H1 (cell line): ENCODE measurements around the gene STK40. TPM values are rescaled to one million over a fixed set of nuclear protein-coding genes. Genes with fewer than 3 reads are reported as not detected.

Experiments
- CTCF ChIA-PET: fragments of 300-600 bp; sonication (Branson Sonifier 250); formaldehyde crosslinking; loops from one replicate; lab custom pipeline; 2021; ENCODE audit not compliant: partially characterized antibody; lab: Charles Lee
- POLR2A ChIA-PET: fragments of 300-600 bp; sonication (Branson Sonifier 250); formaldehyde crosslinking; loops from one replicate; lab custom pipeline; 2021; ENCODE audit warnings: inconsistent platforms; ENCODE audit not compliant: partially characterized antibody; lab: Charles Lee
- DNase-seq, 2 experiments: peaks; one replicate each; pipeline versions ENCODE4 v3.0.0 to v3.0.0-alpha.2; 2010 to 2022; ENCODE audit warnings: low spot score in 2 of 2, low read depth in 1 of 2, mixed read lengths in 1 of 2
- FAIRE-seq: peaks from 2 replicates; lab custom pipeline; 2011; peaks lifted over from hg19 to GRCh38; lab: Jason Lieb, UNC
- H2AFZ ChIP-seq: 2 replicates; pipeline ENCODE4 v1.8.1; 2012; ENCODE audit warnings: low read length, inconsistent platforms
- H2AK5ac ChIP-seq: 2 replicates; pipeline ENCODE4 v1.6.1; 2013; ENCODE audit warnings: low read depth, low read length
- H2BK120ac ChIP-seq: replicated peaks from 2 replicates; pipeline ENCODE3; 2013; ENCODE audit warnings: low read depth, low read length, inconsistent platforms
- H2BK12ac ChIP-seq: 2 replicates; pipeline ENCODE4 v1.6.1; 2013; ENCODE audit warnings: low read depth, low read length
- H2BK15ac ChIP-seq: 2 replicates; pipeline ENCODE4 v1.6.1; 2013; ENCODE audit warnings: low read length
- H2BK20ac ChIP-seq: 2 replicates; pipeline ENCODE4 v1.6.1; 2013; ENCODE audit warnings: low read length
- H2BK5ac ChIP-seq: 2 replicates; pipeline ENCODE4 v1.6.1; 2013; ENCODE audit warnings: low read depth, low read length
- H3K14ac ChIP-seq: 2 replicates; pipeline ENCODE4 v1.6.1; 2013; ENCODE audit warnings: inconsistent platforms; ENCODE audit not compliant: insufficient read length
- H3K18ac ChIP-seq: 2 replicates; pipeline ENCODE4 v1.6.1; 2013; ENCODE audit warnings: low read length; ENCODE audit errors: extremely low read depth
- H3K23ac ChIP-seq: 2 replicates; pipeline ENCODE4 v1.6.1; 2013; ENCODE audit warnings: inconsistent platforms; ENCODE audit not compliant: insufficient read length
- H3K23me2 ChIP-seq: 2 replicates; pipeline ENCODE4 v1.6.1; 2013; ENCODE audit warnings: low read depth, low read length
- H3K27ac ChIP-seq: 2 replicates; pipeline ENCODE4 v1.6.1; 2011; ENCODE audit warnings: low read depth, low read length, inconsistent platforms
- H3K27me3 ChIP-seq, 4 experiments: replicated peaks in 1 of 4; 1 replicate in 1 of 4; 2 replicates in 3 of 4; pipeline versions ENCODE4 v1.6.1 to v1.8.1; 2011 to 2013; ENCODE audit warnings: low read length in 3 of 4, mild to moderate bottlenecking in 3 of 4, inconsistent platforms in 2 of 4, mixed read lengths in 2 of 4, moderate library complexity in 1 of 4; ENCODE audit not compliant: control insufficient read depth in 3 of 4, insufficient read depth in 3 of 4; ENCODE audit errors: extremely low read depth in 1 of 4
- H3K36me3 ChIP-seq, 4 experiments: 2 replicates each; pipeline versions ENCODE4 v1.6.1 to v1.8.1; 2011 to 2013; ENCODE audit warnings: mild to moderate bottlenecking in 4 of 4, low read length in 3 of 4, moderate library complexity in 2 of 4, control low read depth in 1 of 4, inconsistent platforms in 1 of 4; ENCODE audit not compliant: insufficient read depth in 4 of 4, control insufficient read depth in 2 of 4
- H3K4ac ChIP-seq: replicated peaks from 2 replicates; pipeline ENCODE3; 2013; ENCODE audit warnings: low read length, low read depth, mixed read lengths, inconsistent platforms; ENCODE audit not compliant: insufficient read length
- H3K4me1 ChIP-seq, 4 experiments: replicated peaks in 1 of 4; 1 replicate in 1 of 4; 2 replicates in 3 of 4; pipeline versions ENCODE4 v1.6.1 to v1.8.1; 2011 to 2013; ENCODE audit warnings: low read length in 3 of 4, inconsistent platforms in 2 of 4, mixed read lengths in 1 of 4; ENCODE audit not compliant: insufficient read depth in 4 of 4, control insufficient read depth in 3 of 4
- H3K4me2 ChIP-seq, 2 experiments: 2 replicates each; pipeline versions ENCODE4 v1.6.1 to v1.8.1; 2011 to 2013; ENCODE audit warnings: low read depth in 2 of 2, low read length in 2 of 2, control low read depth in 1 of 2, inconsistent platforms in 1 of 2, mild to moderate bottlenecking in 1 of 2; ENCODE audit not compliant: insufficient read depth in 1 of 2
- H3K4me3 ChIP-seq, 4 experiments: fragments of 200-600, 300-600 bp in 1 of 4; sonication (generic), shearing (Covaris generic), sonication (Bioruptor Twin) in 1 of 4; 2 replicates each; pipeline versions ENCODE4 v1.5.1 to v1.8.1; 2011 to 2016; ENCODE audit warnings: low read length in 4 of 4, low read depth in 3 of 4, control low read depth in 2 of 4, inconsistent platforms in 2 of 4, mild to moderate bottlenecking in 2 of 4, mixed read lengths in 1 of 4, moderate library complexity in 1 of 4; ENCODE audit not compliant: insufficient read depth in 2 of 4; ENCODE audit errors: extremely low read depth in 1 of 4
- H3K56ac ChIP-seq: replicated peaks from 2 replicates; pipeline ENCODE3; 2013; ENCODE audit warnings: low read depth, mild to moderate bottlenecking, mixed read lengths, low read length, inconsistent platforms; ENCODE audit not compliant: insufficient read length
- H3K79me1 ChIP-seq: 2 replicates; pipeline ENCODE4 v1.6.1; 2013; ENCODE audit warnings: low read depth, low read length, control low read depth
- H3K79me2 ChIP-seq, 2 experiments: 2 replicates each; pipeline versions ENCODE4 v1.6.1 to v1.8.1; 2012 to 2013; ENCODE audit warnings: low read length in 2 of 2, mild to moderate bottlenecking in 2 of 2, inconsistent platforms in 1 of 2; ENCODE audit not compliant: insufficient read depth in 2 of 2, control insufficient read depth in 1 of 2
- H3K9ac ChIP-seq, 4 experiments: replicated peaks in 1 of 4; 1 replicate in 1 of 4; 2 replicates in 3 of 4; pipeline versions ENCODE4 v1.6.1 to v1.8.1; 2011 to 2013; ENCODE audit warnings: low read depth in 3 of 4, low read length in 3 of 4, control low read depth in 2 of 4, mild to moderate bottlenecking in 2 of 4, moderate library complexity in 2 of 4, inconsistent platforms in 1 of 4; ENCODE audit errors: extremely low read depth in 1 of 4
- H3K9me3 ChIP-seq, 2 experiments: 2 replicates each; pipeline versions ENCODE4 v1.6.1 to v1.8.1; 2012 to 2013; ENCODE audit warnings: mild to moderate bottlenecking in 2 of 2, moderate library complexity in 2 of 2, control low read depth in 1 of 2, inconsistent platforms in 1 of 2, low read depth in 1 of 2, low read length in 1 of 2, mixed read lengths in 1 of 2; ENCODE audit not compliant: insufficient read depth in 2 of 2
- H4K20me1 ChIP-seq, 2 experiments: replicated peaks in 1 of 2; 2 replicates each; pipeline versions ENCODE3 to v1.8.1; 2011 to 2013; ENCODE audit warnings: inconsistent platforms in 2 of 2, low read length in 2 of 2, mild to moderate bottlenecking in 1 of 2; ENCODE audit not compliant: insufficient read depth in 2 of 2, control insufficient read depth in 1 of 2
- H4K5ac ChIP-seq: 2 replicates; pipeline ENCODE4 v1.6.1; 2013; ENCODE audit warnings: low read length, low read depth, mixed read lengths, inconsistent platforms; ENCODE audit not compliant: insufficient read length
- H4K8ac ChIP-seq: 2 replicates; pipeline ENCODE4 v1.8.0; 2013; ENCODE audit warnings: mild to moderate bottlenecking, moderate library complexity, low read length, inconsistent platforms; ENCODE audit not compliant: insufficient read depth; ENCODE audit errors: extremely low read depth
- H4K91ac ChIP-seq: replicated peaks from 2 replicates; pipeline ENCODE3; 2013; ENCODE audit warnings: low read length, mixed read lengths, inconsistent platforms; ENCODE audit not compliant: insufficient read length
- TEAD4 ChIP-seq: IDR thresholded peaks from 2 replicates; pipeline ENCODE4 v1.6.1; 2012; ENCODE audit warnings: low read depth, low read length, inconsistent platforms, mixed read lengths
- WGBS, 2 experiments: shearing (Covaris generic) in 1 of 2; methylation state at CpG; one replicate each; pipeline versions ENCODE4 v1.1.6 to v1.1.7; 2013 to 2015; ENCODE audit warnings: low lambda C conversion rate in 2 of 2, mixed read lengths in 2 of 2, inconsistent platforms in 1 of 2, low coverage in 1 of 2, missing lambda C conversion rate in 1 of 2; ENCODE audit not compliant: insufficient replicate concordance in 2 of 2, insufficient coverage in 1 of 2, insufficient read length in 1 of 2; ENCODE audit errors: extremely low coverage in 1 of 2, missing lambda C conversion rate in 1 of 2; 5-methylcytosine and 5-hydroxymethylcytosine counted together
- polyA plus RNA-seq, 7 experiments: library from polyadenylated mRNA; depleted of rRNA in 3 of 7; stranded (reverse) in 5 of 7; unstranded in 2 of 7; fragments of >200 nt in 5 of 7; fragments of 200-250 nt in 2 of 7; gene quantifications; 1 replicate in 5 of 7; 2 replicates in 1 of 7; 4 replicates in 1 of 7; pipeline versions ENCODE4 v1.2.1 to v1.2.3, GENCODE V29; 2011 to 2013; ENCODE audit warnings: missing spikeins in 2 of 7, mixed read lengths in 2 of 7
- total RNA-seq: library from RNA; stranded (reverse); fragmentation: NEBNext Ultra II Directional; extraction: Animal tissue kit (Norgen Biotek cat#: 25700); gene quantifications from 2 replicates; pipeline ENCODE4 v1.2.1, GENCODE V29; 2021

STK40 gene
- total and polyA plus RNA-seq, 2 of the 8 experiments (the other 6 are each of a cell fraction or from before 2014, with no cell fraction given), result 13.6 to 28.6 TPM

- FAIRE-seq, result no peak
- 92% methylated on average over 14 of the region's 15 CpGs; no CpG with 5 or more reads in 1 of the 2 experiments for WGBS, 2 experiments
- Histone ChIP-seq H2BK120ac (no peak overlapping the region), H3K9ac (no peak overlapping the region; a peak in 1 of 7 replicates), H3K23ac (no peak overlapping the region), H3K27me3 (no peaks in the 10 kb centered on the region), H3K18ac (no peak overlapping the region), H3K36me3 (no peaks in the 10 kb centered on the region), H3K14ac (no peak overlapping the region), H3K79me2 (no peaks in the 10 kb centered on the region), H2AK5ac (no peak overlapping the region), H2AFZ (no peak overlapping the region), H2BK20ac (no peak overlapping the region), H4K20me1 (no peaks in the 10 kb centered on the region), H2BK12ac (no peak overlapping the region), H3K27ac (no peak overlapping the region), H4K8ac (no peak overlapping the region), H3K9me3 (no peaks in the 10 kb centered on the region), H3K56ac (no peak overlapping the region), H2BK5ac (no peak overlapping the region), H3K4me3 (no peak overlapping the region), H4K91ac (no peak overlapping the region), H3K4me2 (no peak overlapping the region), H2BK15ac (no peak overlapping the region), H3K4me1 (peaks cover 0 to 3% (median 0%) of the 10 kb centered on the region in 4 experiments; a peak in 1 of 7 replicates), H3K23me2 (no peaks in the 10 kb centered on the region)
- ChIA-PET CTCF (interaction anchor here (1.3 to 4.7 kb wide), 6 partner anchors 10 to 72 kb away, joined by 3 to 24 read pairs (median 4); no protein-coding TSS in a partner anchor), POLR2A (interaction anchor here (1.4 to 1.7 kb wide), 2 partner anchors 11 to 18 kb away, joined by 3 to 5 read pairs; partner anchors contain the start of gene LSM10)
- DNase-seq, result no peak
- TF ChIP-seq TEAD4, result no peak
- TF ChIP-seq, all 59 proteins: peak for 0
- Histone ChIP-seq H4K5ac (no peak overlapping the region), H3K79me1 (no peaks in the 10 kb centered on the region; the same call in 1 of the 2 replicates), H3K4ac (no peak overlapping the region)
These were observed 30.1 kb upstream of the STK40 start for GRCh38 chr1:36415661-36416326.
